SK-N-MC (cell line): ENCODE data around the gene SLC5A2.

Experiments used
- EZH2 ChIP-seq: fragments of 200-600 bp; sonication (generic); IDR thresholded peaks from one replicate; pipeline ENCODE4 v1.6.1; 2017; ENCODE audit warnings: antibody characterized with exemption
- POLR2AphosphoS5 ChIP-seq: IDR thresholded peaks from 2 replicates; pipeline ENCODE4 v1.6.1; 2012; ENCODE audit warnings: mild to moderate bottlenecking, low read depth, low read length, borderline replicate concordance

DNA sequence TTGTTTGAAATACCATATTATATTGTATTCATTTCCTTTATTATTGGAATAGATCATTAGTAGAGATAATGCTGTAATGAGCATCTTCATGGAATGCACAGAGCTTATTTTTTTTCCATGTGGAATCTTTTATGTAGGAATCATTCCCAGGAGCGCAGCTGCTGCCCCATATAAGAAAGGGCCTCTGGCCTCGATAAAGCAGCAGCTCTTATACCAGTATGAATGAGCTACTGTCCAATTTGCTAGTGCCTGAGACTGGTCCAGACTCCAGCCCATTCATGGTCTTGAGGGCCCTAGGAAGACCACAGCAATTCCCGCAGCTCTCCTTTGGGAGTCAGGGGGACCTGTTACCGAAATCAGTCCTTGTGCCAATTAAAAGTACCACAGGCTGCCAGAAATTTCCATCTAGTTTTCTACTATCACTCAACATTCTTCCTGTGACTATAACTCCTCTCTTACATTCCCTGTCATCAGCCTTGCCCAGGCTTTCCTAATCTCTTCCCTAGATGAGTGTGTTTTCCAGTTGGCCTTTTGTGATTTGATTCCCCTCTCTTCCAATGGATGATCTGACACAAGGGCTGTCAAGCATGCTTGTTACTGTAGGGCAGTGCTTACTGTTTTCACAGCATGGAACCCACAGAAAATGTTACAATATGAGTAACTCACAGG, 42.3 kb upstream of the SLC5A2 start:
- TF ChIP-seq EZH2 (no peak), POLR2AphosphoS5 (no peak)
